SK-N-SH (cell line): ENCODE measurements around the gene IFNLR1.

Experiments
- CHD2 ChIP-seq: fragments of 150-350 bp; IDR thresholded peaks from 2 replicates; pipeline ENCODE4 v1.6.1; 2018; ENCODE audit warnings: low read length; ENCODE audit not compliant: partially characterized antibody
- CTCF ChIP-seq: fragments of 200-600 bp; sonication (generic); IDR thresholded peaks from 2 replicates; pipeline ENCODE4 v1.6.1; 2017; ENCODE audit warnings: antibody characterized with exemption, mild to moderate bottlenecking, moderate library complexity
- USF1 ChIP-seq: IDR thresholded peaks from 2 replicates; pipeline ENCODE4 v1.4.0; 2012; ENCODE audit warnings: low read depth, borderline replicate concordance

- no peak for TF ChIP-seq CTCF
- no peak for TF ChIP-seq CHD2
- no peak for TF ChIP-seq USF1
These were observed 66.1 kb downstream of the IFNLR1 start for GRCh38 chr1:24120965-24121364.
